GM18520 (cell line): ENCODE data around the gene MANBA.

Experiments used
- ATAC-seq: cut with Tn5 transposase; IDR thresholded peaks from one replicate; pipeline ENCODE4 v1.9.1; 2021; ENCODE audit not compliant: unreplicated experiment

The MANBA gene

GRCh38 chr4:102760645-102761295 is at the start of gene MANBA:
Gene MANBA, minus strand, starts transcription at chr4:102760968. Its CDS starts 74 bp downstream, at chr4:102760894.
- ATAC-seq = peak; percentile 87

GRCh38 chr4:102809691-102810090 is 48.9 kb upstream of the MANBA start:
- no peak for ATAC-seq

GRCh38 chr4:102809190-102809589 is 48.4 kb upstream of the MANBA start:
- ATAC-seq = no peak

DNA sequence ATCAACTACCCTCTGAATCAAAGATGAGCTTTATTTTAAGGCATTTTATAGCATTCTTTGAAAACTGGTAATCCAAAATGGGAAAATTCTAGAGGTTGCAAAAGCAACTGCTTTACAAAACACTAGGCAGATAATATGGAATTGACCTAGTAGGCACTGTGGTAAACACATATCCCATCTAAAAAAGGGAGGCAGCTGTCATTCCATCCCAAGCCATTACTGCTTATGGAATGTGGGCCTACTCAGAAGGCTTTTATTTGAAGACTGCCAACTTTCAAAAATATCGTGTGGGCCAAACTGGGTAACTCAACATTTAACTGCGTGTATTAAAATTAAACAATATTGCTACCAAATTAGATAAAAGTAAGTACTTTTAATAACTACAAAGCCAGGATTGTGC is 47.2 kb upstream of the MANBA start:
- ATAC-seq = no peak

DNA sequence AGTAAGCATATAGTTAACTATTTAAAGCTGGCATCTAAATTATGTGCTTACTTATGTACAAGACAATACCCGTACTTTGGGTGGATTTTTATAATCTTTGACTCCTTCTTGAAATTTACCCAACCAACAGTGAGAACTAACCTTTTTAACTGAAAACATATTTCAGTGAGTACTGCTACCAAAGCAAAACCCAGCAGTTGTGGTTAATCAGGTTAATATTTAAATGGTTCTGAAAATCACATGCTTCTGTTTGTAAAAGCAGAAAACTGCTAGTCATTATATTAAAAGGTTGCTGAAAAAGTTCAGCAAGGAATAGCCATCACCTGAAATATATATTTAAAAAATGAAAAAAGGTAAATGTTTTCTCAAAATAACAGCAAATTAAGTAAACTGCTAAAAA is 46.6 kb upstream of the MANBA start:
- no peak for ATAC-seq

- no peak for ATAC-seq
Observed at GRCh38 chr4:102799816-102800215, 39.0 kb upstream of the MANBA start.

- no peak for ATAC-seq
Observed at GRCh38 chr4:102794999-102795398, 34.2 kb upstream of the MANBA start.

DNA sequence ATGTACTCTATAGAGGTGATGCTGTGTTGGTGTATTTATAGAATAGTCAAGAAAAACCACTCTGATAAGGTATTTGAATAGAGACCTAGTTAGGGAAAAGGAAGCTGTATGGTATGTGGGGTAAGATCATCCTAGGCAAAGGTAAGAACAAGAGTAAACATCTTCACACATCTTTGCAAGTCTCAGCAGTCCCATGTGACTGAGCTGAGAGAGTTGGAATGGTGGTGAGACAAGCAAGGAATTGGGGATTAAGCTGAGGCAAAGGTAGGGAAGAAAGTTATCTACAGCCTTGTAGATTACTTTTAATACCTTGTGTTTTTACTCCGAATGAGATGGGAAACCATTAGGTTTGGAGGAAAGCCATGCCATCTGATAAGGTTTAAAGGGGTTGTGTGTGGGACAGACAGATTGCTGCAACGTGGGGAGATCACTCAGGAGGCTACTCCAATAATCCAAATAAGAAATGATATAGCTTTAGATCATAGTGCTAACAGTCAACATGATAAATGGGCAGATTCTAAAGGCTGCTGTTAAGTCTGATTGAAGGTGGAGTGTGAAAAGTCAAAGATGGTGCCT is 31.7 kb upstream of the MANBA start:
- ATAC-seq = no peak

GRCh38 chr4:102791318-102791835 is 30.6 kb upstream of the MANBA start:
- no peak for ATAC-seq

DNA sequence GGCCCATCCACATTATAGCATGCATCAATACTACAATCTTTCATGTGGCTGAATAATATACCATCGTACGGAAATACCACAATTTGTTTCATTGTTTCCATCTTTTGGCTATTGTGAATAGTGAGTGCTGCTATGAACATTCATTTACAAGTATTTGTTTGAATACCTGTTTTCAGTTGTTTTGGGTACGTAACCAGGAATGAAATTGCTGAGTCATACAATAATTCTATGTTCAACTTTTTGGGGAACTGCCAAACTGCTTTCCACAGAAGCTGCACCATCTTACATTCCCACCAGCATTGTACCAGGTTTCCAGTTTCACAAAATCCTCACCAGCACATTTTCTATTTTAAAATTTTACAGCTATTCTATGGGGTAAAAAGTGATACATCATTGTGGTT is 28.5 kb upstream of the MANBA start:
- no peak for ATAC-seq

DNA sequence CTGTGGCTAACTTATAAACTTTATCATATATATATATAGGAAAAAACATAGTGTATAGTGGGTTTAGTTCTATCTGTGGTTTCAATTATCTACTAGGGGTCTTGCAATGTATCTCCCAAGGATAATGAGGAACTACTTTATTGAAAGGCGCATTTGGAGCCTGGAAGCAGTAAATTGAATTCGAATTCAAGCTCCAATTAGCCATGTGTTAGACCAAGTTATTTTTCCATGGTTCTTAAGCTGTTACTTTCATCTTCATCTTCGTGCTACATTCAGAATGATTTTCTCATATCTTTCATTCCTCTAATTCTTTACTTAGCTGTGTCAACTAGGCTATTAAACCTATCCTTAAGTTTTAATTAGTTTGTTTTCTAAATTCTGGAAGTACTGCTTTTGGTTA is 27.2 kb upstream of the MANBA start:
- ATAC-seq = no peak

DNA sequence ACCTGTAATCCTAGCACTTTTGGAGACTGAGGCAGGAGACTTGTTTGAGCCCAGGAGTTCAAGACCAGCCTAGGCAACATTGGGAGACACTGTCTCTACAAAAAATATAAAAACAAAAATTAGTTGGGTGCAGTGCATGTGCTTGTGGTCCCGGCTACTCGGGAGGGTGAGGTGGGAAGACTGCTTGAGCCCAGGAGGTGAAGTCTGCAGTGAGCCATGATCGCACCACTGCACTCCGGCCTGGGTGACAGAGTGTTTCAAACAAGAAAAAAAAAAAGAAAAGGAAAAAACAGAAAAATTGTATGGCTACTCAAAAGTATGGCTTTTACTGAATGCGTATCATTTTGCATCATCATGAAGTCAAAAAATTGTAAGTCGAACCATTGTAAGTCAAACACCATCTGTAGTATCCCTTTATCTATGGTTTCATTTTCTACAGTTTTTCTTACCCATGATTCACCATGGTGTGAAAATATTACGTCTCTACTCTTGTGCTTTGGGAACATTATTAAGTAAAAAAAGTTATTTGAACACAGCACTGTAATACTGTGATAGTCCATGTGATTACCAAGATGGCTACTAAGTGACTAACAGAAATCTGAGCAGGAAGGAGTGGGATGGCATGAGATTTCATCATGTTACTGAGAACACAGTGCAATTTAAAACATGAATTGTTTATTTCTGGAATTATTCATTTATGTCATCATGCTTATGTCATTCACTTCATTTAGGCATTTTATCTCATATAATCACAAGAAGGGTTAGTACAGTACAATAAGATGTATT is 26.5 kb upstream of the MANBA start:
- ATAC-seq = no peak

DNA sequence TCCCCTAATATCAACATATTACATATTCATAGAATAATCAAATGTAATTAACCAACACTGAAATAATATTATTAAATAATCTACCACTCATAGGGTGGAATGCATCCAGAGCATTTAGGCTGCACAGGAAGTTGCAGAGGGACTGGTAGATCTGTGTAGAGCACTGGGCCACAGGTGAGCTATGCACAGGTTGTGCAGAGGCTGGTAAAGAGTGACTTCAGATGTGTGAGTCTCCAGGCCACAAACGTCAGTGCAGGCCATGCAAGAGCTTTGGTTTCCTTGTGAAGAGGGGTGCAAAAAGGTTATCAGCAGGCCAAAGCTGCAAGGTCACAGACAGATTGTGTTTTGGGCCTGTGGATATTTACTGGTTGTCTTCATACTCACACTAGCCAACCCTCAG is 25.5 kb upstream of the MANBA start:
- no peak for ATAC-seq

- no peak for ATAC-seq
Observed at GRCh38 chr4:102783006-102783405, 22.2 kb upstream of the MANBA start.

- no peak for ATAC-seq
Observed at GRCh38 chr4:102781570-102781969, 20.8 kb upstream of the MANBA start.

GRCh38 chr4:102780476-102781144 is 19.8 kb upstream of the MANBA start:
- peak; percentile 62 for ATAC-seq

- no peak for ATAC-seq
Observed at GRCh38 chr4:102779204-102779603, 18.4 kb upstream of the MANBA start.

DNA sequence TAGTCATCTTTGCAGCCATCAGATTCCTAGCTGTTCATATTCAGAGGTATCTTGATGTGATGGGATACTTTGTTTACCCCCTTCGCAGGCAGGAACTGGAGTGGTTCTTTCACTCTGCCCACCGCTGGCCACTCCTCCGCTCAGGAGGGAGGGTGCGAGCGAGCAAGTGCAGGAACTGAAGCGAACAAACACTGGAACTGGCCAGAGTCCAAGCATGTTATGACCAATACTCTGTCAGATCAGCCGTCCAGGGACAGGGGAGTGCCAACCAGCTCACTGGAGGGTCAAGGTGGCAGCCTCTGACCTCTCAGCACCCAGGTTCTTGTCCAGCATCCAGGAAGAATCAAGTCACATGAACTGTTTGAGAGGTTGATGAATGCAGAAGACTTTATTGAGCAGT is 18.0 kb upstream of the MANBA start:
- ATAC-seq = no peak

DNA sequence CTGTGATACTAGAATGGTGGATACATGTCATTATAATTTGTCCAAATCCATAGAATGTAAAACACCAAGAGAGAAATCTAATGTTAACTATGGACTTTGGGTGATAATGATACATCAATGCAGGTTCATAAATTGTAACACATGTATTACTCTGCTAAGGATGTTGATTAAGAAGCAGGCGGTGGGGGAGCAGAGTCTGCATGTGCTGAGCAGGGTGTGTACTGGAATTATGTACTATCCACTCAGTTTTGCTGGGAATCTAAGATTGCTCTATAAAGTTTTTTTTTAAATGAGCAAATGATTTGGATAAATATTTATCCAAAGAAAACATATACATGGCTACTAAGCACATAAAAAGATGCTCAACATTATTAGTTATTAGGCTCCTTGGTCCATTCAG is 15.0 kb upstream of the MANBA start:
- no peak for ATAC-seq

DNA sequence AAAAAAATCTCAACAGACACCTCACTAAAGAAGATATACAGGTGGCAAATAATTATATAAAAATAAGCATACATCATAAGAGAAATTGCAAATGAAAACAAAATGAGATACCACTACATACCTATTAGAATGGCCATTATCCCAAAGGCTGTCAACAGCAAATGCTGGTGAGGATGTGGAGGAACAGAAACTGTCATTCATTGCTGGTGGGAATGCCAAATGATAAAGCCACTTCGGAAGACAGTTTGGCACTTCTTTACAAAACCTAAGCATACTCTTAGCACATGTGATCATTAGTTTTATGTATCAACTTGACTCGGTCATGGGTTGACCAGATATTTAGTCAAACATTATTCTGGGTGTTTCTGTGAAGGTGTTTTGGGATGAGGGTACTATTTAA is 13.5 kb upstream of the MANBA start:
- no peak for ATAC-seq

DNA sequence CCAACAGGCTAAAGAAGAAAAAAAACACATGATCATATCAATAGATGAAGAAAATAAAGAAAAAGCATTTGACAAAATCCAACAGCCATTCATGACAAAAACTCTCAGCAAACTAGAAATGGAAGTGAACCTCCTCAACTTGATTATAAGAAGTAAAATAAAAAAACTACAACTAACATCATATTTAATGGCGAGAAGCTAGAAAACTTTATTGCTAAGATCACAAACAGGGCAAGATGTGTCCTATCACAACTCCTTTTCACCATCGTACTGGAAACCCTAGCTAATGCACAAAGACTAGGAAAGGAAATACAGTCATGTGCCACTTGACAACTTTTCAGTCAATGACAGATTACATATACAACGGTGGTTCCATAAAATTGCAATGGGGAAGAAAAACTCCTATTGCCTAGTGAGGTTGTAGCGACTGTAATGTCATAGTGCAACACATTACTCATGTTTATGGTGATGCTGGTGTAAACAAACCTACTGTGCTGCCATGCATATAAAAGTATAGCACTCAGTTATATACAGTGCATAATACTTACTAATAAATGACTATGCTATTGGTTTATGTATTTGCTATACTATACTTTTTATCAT is 12.1 kb upstream of the MANBA start:
- ATAC-seq = no peak
